WTC11 (cell line): ENCODE results near the gene METTL1.

Experiments used
- ATF2 ChIP-seq: sonication (generic); formaldehyde crosslinking; IDR thresholded peaks from 2 replicates; pipeline ENCODE4 v1.8.1; 2022; ENCODE audit warnings: low read depth, missing genetic modification reagents, borderline replicate concordance
- CREM ChIP-seq: sonication (generic); formaldehyde crosslinking; IDR thresholded peaks from 2 replicates; pipeline ENCODE4 v1.8.1; 2022; ENCODE audit warnings: mild to moderate bottlenecking, missing genetic modification reagents, moderate library complexity
- CTCF ChIP-seq: fragments of 200-600 bp; IDR thresholded peaks from 2 replicates; pipeline ENCODE4 v1.8.0; 2022; ENCODE audit warnings: antibody characterized with exemption
- E2F1 ChIP-seq: sonication (generic); formaldehyde crosslinking; IDR thresholded peaks from 2 replicates; pipeline ENCODE4 v1.8.0; 2022; ENCODE audit warnings: mild to moderate bottlenecking, missing genetic modification reagents
- FOXP4 ChIP-seq: sonication (generic); formaldehyde crosslinking; IDR thresholded peaks from 2 replicates; pipeline ENCODE4 v1.8.0; 2022; ENCODE audit warnings: mild to moderate bottlenecking, missing genetic modification reagents
- GABPB1 ChIP-seq: sonication (generic); formaldehyde crosslinking; IDR thresholded peaks from 2 replicates; pipeline ENCODE4 v1.8.1; 2023; ENCODE audit warnings: mild to moderate bottlenecking, missing genetic modification reagents
- KAT7 ChIP-seq: sonication (generic); formaldehyde crosslinking; IDR thresholded peaks from 2 replicates; pipeline ENCODE4 v1.8.1; 2023; ENCODE audit warnings: missing genetic modification reagents, mild to moderate bottlenecking, borderline replicate concordance
- MXD4 ChIP-seq: fragments of 250-450 bp; sonication (Bioruptor Pico); IDR thresholded peaks from 2 replicates; pipeline ENCODE4 v1.8.0; 2021; ENCODE audit warnings: mild to moderate bottlenecking, moderate library complexity, borderline replicate concordance
- NFE2L1 ChIP-seq: sonication (generic); formaldehyde crosslinking; IDR thresholded peaks from 2 replicates; pipeline ENCODE4 v1.8.1; 2023; ENCODE audit warnings: missing genetic modification reagents
- SP1 ChIP-seq: sonication (generic); formaldehyde crosslinking; conservative IDR thresholded peaks from 2 replicates; pipeline ENCODE4 v1.8.1; 2022; ENCODE audit warnings: missing genetic modification reagents
- ZBTB43 ChIP-seq: sonication (generic); formaldehyde crosslinking; IDR thresholded peaks from 2 replicates; pipeline ENCODE4 v1.8.1; 2023; ENCODE audit warnings: mild to moderate bottlenecking, missing genetic modification reagents
- TF ChIP-seq, protein P1 (sequence below): sonication (generic); formaldehyde crosslinking; IDR thresholded peaks from 2 replicates; pipeline ENCODE4 v1.8.0; 2023; ENCODE audit warnings: mild to moderate bottlenecking, missing genetic modification reagents
- TF ChIP-seq, protein P2 (sequence below): sonication (generic); formaldehyde crosslinking; IDR thresholded peaks from 2 replicates; pipeline ENCODE4 v1.8.1; 2022; ENCODE audit warnings: missing genetic modification reagents, borderline replicate concordance

DNA sequence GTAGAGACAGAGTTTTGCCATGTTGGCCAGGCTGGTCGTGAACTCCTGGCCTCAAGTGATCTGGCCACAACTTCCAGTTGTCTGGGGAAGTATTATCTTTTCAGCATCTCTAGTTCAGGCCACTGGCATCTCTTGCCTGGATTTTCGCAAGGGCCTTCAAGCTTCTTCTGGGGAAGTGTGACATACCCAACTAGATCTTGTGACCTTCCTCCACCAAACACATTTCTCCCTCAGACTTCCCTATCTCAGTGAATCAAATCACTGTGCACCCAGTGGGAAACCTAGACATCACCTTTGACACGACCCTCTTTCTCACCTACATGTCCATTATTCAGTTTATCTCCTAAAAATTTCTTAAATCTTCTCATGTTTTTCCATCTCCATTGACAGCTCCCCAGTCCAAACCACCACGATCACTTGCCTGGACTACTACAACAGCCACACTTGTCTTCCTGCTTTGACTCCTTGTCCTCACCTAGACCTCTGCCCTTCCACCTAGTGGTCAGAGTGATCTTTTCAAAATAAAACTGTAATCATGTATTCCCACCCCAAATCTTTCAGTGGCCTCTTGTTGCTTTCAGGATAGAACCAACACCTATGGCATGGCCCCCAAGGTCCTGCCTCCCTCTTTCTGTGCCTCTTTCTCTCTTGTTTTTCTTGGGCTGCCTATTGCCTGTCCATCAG lies 3.8 kb upstream of the METTL1 start:
- TF ChIP-seq NFE2L1 (CRISPR knock-in tag) (no peak), CTCF (no peak), ATF2 (CRISPR knock-in tag) (no peak), MXD4 (no peak), ZBTB43 (CRISPR knock-in tag) (no peak), FOXP4 (CRISPR knock-in tag) (no peak), GABPB1 (CRISPR knock-in tag) (no peak), E2F1 (CRISPR knock-in tag) (no peak), KAT7 (CRISPR knock-in tag) (no peak), SP1 (CRISPR knock-in tag) (no peak), CREM (CRISPR knock-in tag) (no peak)
- TF ChIP-seq, protein P1, sequence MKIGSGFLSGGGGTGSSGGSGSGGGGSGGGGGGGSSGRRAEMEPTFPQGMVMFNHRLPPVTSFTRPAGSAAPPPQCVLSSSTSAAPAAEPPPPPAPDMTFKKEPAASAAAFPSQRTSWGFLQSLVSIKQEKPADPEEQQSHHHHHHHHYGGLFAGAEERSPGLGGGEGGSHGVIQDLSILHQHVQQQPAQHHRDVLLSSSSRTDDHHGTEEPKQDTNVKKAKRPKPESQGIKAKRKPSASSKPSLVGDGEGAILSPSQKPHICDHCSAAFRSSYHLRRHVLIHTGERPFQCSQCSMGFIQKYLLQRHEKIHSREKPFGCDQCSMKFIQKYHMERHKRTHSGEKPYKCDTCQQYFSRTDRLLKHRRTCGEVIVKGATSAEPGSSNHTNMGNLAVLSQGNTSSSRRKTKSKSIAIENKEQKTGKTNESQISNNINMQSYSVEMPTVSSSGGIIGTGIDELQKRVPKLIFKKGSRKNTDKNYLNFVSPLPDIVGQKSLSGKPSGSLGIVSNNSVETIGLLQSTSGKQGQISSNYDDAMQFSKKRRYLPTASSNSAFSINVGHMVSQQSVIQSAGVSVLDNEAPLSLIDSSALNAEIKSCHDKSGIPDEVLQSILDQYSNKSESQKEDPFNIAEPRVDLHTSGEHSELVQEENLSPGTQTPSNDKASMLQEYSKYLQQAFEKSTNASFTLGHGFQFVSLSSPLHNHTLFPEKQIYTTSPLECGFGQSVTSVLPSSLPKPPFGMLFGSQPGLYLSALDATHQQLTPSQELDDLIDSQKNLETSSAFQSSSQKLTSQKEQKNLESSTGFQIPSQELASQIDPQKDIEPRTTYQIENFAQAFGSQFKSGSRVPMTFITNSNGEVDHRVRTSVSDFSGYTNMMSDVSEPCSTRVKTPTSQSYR (CRISPR knock-in tag): no peak
- TF ChIP-seq, protein P2, sequence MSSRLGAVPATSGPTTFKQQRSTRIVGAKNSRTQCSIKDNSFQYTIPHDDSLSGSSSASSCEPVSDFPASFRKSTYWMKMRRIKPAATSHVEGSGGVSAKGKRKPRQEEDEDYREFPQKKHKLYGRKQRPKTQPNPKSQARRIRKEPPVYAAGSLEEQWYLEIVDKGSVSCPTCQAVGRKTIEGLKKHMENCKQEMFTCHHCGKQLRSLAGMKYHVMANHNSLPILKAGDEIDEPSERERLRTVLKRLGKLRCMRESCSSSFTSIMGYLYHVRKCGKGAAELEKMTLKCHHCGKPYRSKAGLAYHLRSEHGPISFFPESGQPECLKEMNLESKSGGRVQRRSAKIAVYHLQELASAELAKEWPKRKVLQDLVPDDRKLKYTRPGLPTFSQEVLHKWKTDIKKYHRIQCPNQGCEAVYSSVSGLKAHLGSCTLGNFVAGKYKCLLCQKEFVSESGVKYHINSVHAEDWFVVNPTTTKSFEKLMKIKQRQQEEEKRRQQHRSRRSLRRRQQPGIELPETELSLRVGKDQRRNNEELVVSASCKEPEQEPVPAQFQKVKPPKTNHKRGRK (CRISPR knock-in tag): no peak
